A673 (cell line): ENCODE measurements around the gene PDE11A. TPM values are rescaled to one million over a fixed set of nuclear protein-coding genes. Genes with fewer than 3 reads are reported as not detected.

Experiments
- BruUV-seq: library from RNA; stranded (reverse); fragments of 400-500 nt; replicated peaks from 2 replicates; lab custom pipeline; 2021; lab: Mats Ljungman, UMichigan
- CTCF ChIA-PET: fragments of 300-600 bp; sonication (Branson Sonifier 250); formaldehyde crosslinking; loops from one replicate; lab custom pipeline; 2022; ENCODE audit warnings: antibody characterized with exemption; lab: Charles Lee
- POLR2A ChIA-PET: fragments of 300-600 bp; sonication (Branson Sonifier 250); formaldehyde crosslinking; loops from one replicate; lab custom pipeline; 2022; ENCODE audit warnings: antibody characterized with exemption; ENCODE audit not compliant: low non-redundant PET; lab: Charles Lee
- DNase-seq: peaks from one replicate; pipeline ENCODE4 v3.0.0-alpha.2; 2015; ENCODE audit warnings: low spot score
- H3K27ac ChIP-seq: fragments of 200-600 bp; sonication (generic); 2 replicates; pipeline ENCODE4 v1.5.1; 2016; ENCODE audit warnings: mixed run types, low read depth, mild to moderate bottlenecking, mixed read lengths, antibody characterized with exemption, low read length; ENCODE audit not compliant: poor library complexity, severe bottlenecking
- H3K27me3 ChIP-seq: fragments of 200-600 bp; sonication (generic); replicated peaks from 2 replicates; pipeline ENCODE4 v1.6.1; 2017; ENCODE audit warnings: mixed run types, low read depth, mild to moderate bottlenecking, mixed read lengths, antibody characterized with exemption, low read length; ENCODE audit not compliant: insufficient read depth, poor library complexity
- H3K36me3 ChIP-seq: fragments of 200-600 bp; sonication (generic); 2 replicates; pipeline ENCODE4 v1.6.1; 2016; ENCODE audit warnings: mixed run types, mild to moderate bottlenecking, mixed read lengths, antibody characterized with exemption, low read length; ENCODE audit not compliant: insufficient read depth, poor library complexity, severe bottlenecking
- H3K4me1 ChIP-seq: fragments of 200-600 bp; sonication (generic); 2 replicates; pipeline ENCODE4 v1.6.1; 2017; ENCODE audit warnings: mixed run types, mild to moderate bottlenecking, mixed read lengths, antibody characterized with exemption, low read length; ENCODE audit not compliant: insufficient read depth, poor library complexity, severe bottlenecking
- H3K4me3 ChIP-seq: fragments of 200-600 bp; sonication (generic); 2 replicates; pipeline ENCODE4 v1.5.1; 2016; ENCODE audit warnings: low read depth, mixed run types, mild to moderate bottlenecking, mixed read lengths, low read length; ENCODE audit not compliant: poor library complexity, severe bottlenecking
- H3K9me3 ChIP-seq: fragments of 200-600 bp; sonication (generic); 2 replicates; pipeline ENCODE4 v1.6.1; 2016; ENCODE audit warnings: mixed run types, low read depth, mild to moderate bottlenecking, mixed read lengths, antibody characterized with exemption, low read length; ENCODE audit not compliant: poor library complexity, severe bottlenecking
- CTCF ChIP-seq: fragments of 300-800, 200-600 bp; sonication (generic); conservative IDR thresholded peaks from 2 replicates; pipeline ENCODE4 v1.5.1; 2017; ENCODE audit warnings: low read depth, mild to moderate bottlenecking, antibody characterized with exemption, low read length, moderate library complexity, mixed read lengths
- EZH2 ChIP-seq: fragments of 200-600 bp; sonication (generic); IDR thresholded peaks from 2 replicates; pipeline ENCODE4 v1.6.1; 2017; ENCODE audit warnings: borderline replicate concordance, low read depth, mild to moderate bottlenecking, mixed read lengths, antibody characterized with exemption, low read length; ENCODE audit not compliant: poor library complexity, severe bottlenecking
- intact Hi-C: fragments of 100-400 bp; cut with micrococcal nuclease; formaldehyde crosslinking; loops from one replicate; pipeline ENCODE4 v1.10.0; 2022; ENCODE audit not compliant: unreplicated experiment
- total RNA-seq: library from RNA; stranded (reverse); gene quantifications from 2 replicates; pipeline ENCODE4 v1.2.3, GENCODE V29; 2021

Gene PDE11A
- total RNA-seq, 1 experiment from 2014 or later, result not detected

- intact Hi-C loops, result no loop called here
- ChIA-PET CTCF (no interaction called here), POLR2A (no interaction called here)
- H3K36me3 ChIP-seq, result no peaks in the 10 kb centered on the region
- DNase-seq, result no peak
- no peaks in the 10 kb centered on the region for H3K27me3 ChIP-seq
- no peak for TF ChIP-seq EZH2
- TF ChIP-seq CTCF, result no peak
- H3K4me3 ChIP-seq, result no peak overlapping the region
- no peaks in the 10 kb centered on the region for H3K4me1 ChIP-seq
- no peak overlapping the region for H3K27ac ChIP-seq
- no peaks in the 10 kb centered on the region for H3K9me3 ChIP-seq
- BruUV-seq, result no TSS peak
Observed at GRCh38 chr2:177586154-177586553, 486.4 kb downstream of the PDE11A start.

GRCh38 chr2:177585234-177585863, 487.2 kb downstream of the PDE11A start:
- no peaks in the 10 kb centered on the region for H3K4me1 ChIP-seq
- CTCF ChIA-PET, result no interaction called here
- no peak overlapping the region for H3K4me3 ChIP-seq
- intact Hi-C loops, result no loop called here
- no peak for DNase-seq
- no peaks in the 10 kb centered on the region for H3K27me3 ChIP-seq
- H3K27ac ChIP-seq, result no peak overlapping the region
- TF ChIP-seq EZH2 (no peak), CTCF (no peak)
- H3K36me3 ChIP-seq, result no peaks in the 10 kb centered on the region
- BruUV-seq, result no TSS peak
- no peaks in the 10 kb centered on the region for H3K9me3 ChIP-seq
- POLR2A ChIA-PET, result interaction anchor here (0.6 kb wide), 1 partner anchor 150 kb away, joined by 5 read pairs; no protein-coding TSS in a partner anchor

- DNase-seq, result no peak
- H3K27ac ChIP-seq, result no peak overlapping the region
- H3K4me3 ChIP-seq, result no peak overlapping the region
- H3K9me3 ChIP-seq, result no peaks in the 10 kb centered on the region
- no peaks in the 10 kb centered on the region for H3K4me1 ChIP-seq
- POLR2A ChIA-PET, result interaction anchor here (0.6 kb wide), 1 partner anchor 151 kb away, joined by 5 read pairs; no protein-coding TSS in a partner anchor
- H3K36me3 ChIP-seq, result no peaks in the 10 kb centered on the region
- CTCF ChIA-PET, result no interaction called here
- intact Hi-C loops, result no loop called here
- TF ChIP-seq CTCF (no peak), EZH2 (no peak)
- no TSS peak for BruUV-seq
- H3K27me3 ChIP-seq, result no peaks in the 10 kb centered on the region
Observed at GRCh38 chr2:177584030-177584692, 488.4 kb downstream of the PDE11A start.
